Measurements from ENCODE around the gene TRPV4. TPM values are rescaled to one million over a fixed set of nuclear protein-coding genes. Genes with fewer than 3 reads are reported as not detected.
A peak's percentile ranks its signal among the peaks of the same experiment; 100 is the strongest.

Gene TRPV4
- total RNA-seq, 4 donors from 2014 or later, result 6.6 to 10.9 (median 8.1) TPM

DNA sequence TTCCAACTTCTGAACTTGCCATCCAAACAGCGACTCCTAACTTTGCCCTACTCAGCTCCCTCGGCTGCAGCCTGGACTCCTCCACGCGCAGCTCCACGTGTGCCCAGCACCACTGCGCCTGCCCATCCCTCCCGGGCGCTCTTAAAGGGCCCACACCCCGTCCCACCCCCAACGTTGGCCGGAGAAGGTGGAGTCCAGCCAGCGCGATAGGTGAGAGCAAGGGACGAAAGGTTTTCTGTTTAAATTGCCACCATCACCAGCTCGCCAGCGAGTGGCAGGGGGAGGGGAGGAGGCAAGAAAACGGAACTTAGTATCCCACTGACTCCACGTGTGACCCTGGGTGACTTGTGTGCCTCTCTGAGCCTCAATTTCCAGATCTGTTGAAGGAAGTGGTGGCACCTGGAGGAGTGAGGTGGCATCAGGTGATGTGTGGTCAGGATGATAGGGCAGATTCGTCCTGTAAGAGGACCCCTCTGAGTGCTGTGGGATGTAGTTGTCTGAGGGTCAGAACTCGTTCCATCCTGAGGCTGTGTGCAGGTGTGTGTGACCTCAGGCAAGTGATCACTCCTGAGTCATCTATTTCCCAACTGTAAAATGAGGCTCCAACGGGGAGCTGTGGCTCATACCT, 59.7 kb downstream of the TRPV4 start:
- H3K4me3 ChIP-seq (ENCODE audit: low read depth, poor library complexity, severe bottlenecking), result no peak overlapping the region
- intact Hi-C loops (cut with DNase I; ENCODE audit: low total_unique reads), result loop anchor here (2.0 kb wide), 1 partner anchor 175 kb away; no protein-coding TSS in a partner anchor
- TF ChIP-seq POLR2A (IDR thresholded peaks at IDR 0.05), result no peak
- TF ChIP-seq, protein P1, sequence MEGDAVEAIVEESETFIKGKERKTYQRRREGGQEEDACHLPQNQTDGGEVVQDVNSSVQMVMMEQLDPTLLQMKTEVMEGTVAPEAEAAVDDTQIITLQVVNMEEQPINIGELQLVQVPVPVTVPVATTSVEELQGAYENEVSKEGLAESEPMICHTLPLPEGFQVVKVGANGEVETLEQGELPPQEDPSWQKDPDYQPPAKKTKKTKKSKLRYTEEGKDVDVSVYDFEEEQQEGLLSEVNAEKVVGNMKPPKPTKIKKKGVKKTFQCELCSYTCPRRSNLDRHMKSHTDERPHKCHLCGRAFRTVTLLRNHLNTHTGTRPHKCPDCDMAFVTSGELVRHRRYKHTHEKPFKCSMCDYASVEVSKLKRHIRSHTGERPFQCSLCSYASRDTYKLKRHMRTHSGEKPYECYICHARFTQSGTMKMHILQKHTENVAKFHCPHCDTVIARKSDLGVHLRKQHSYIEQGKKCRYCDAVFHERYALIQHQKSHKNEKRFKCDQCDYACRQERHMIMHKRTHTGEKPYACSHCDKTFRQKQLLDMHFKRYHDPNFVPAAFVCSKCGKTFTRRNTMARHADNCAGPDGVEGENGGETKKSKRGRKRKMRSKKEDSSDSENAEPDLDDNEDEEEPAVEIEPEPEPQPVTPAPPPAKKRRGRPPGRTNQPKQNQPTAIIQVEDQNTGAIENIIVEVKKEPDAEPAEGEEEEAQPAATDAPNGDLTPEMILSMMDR (IDR thresholded peaks at IDR 0.05), result no peak
- DNase-seq (ENCODE audit: low spot score in 2 of 2), result peak in 1 of 2 donors; percentile 82
- WGBS, 2 donors, result 10 to 27% methylated on average over 21 of the region's 21 CpGs

DNA sequence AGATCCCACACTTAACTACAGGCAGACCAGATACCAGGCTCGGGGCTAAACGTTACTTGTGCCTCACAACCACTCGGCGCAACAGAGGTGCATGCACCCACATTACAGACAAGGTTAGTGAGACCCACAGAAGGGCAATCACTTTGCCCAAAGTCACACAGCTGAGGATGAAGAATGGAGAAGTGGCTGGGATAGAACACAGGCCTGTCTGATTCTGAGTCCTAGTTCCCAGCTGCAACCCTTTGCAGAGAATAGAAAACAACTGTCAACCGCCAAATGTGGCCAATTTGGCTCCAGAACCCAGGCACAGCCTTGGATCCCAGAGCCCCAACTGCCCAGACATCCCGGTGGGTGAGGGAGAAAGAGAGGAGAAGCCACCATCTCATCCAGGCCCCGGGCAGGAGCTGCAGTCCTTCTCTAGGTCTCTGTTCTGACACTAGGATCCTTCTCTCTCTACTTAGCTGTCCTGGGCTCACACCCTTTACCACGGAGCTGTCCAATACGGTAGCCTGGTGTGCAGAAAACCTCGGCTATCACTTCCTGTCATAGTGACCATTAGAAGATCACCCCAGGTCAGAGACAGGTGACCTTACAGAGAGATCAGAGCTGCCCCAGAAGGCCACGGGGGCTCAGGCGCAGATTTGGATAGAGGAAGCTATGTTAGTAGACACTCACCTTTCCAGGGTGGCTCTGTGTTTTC, 60.4 kb downstream of the TRPV4 start:
- no peak overlapping the region for H3K4me3 ChIP-seq (ENCODE audit: low read depth, poor library complexity, severe bottlenecking)
- intact Hi-C loops (cut with DNase I; ENCODE audit: low total_unique reads), result no loop called here
- TF ChIP-seq, protein P1 (IDR thresholded peaks at IDR 0.05), result no peak
- TF ChIP-seq POLR2A (IDR thresholded peaks at IDR 0.05), result no peak
- 54 to 62% methylated on average over 12 of the region's 12 CpGs for WGBS, 2 donors
- peak in 1 of 2 donors; percentile 72 for DNase-seq (ENCODE audit: low spot score in 2 of 2)

DNA sequence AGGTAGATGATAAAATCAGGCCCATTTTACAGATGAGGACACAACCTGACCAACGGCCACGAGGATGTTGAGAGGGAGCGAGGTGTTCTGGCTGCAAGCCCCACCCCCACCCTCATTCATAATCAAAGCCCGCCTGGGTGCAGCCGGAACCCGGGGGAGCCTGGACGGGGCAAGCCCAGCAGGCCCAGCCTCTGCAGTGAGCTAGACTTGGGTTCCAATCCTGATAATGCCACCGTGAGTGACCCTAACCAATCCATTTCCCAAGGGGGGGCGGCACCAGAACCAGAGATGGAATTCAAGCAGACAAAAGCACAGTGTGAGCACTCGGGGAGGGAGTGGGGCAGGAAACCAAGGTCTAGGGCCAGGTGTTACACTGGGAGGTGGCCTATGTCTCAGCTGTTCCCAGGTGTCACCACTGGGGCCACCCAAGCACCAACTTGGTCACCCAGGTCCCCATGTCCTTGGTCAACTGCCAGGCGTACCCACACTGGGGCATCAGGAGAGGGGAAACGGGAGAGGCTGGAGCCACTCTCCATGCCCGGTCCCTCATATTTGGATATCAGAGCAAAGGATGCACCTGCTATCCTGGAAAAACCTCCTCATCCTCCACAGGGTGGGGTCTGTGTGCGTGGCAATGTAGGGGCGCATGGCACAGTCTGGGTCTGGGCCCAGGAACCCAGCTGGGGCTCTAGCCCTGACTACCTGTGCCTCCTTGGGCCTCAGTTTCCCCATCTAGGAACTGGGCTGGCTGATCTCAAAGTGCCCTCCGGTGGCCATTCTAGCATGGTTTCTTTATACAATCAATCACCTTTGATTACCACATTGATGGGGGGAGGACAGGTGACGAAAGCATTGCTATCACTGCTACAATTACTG, 61.2 kb downstream of the TRPV4 start:
- intact Hi-C loops (cut with DNase I; ENCODE audit: low total_unique reads), result no loop called here
- 86 to 90% methylated on average over 17 of the region's 17 CpGs for WGBS, 2 donors
- no peak overlapping the region for H3K4me3 ChIP-seq (ENCODE audit: low read depth, poor library complexity, severe bottlenecking)
- DNase-seq (ENCODE audit: low spot score in 2 of 2), result peak in 1 of 2 donors; percentile 66
- TF ChIP-seq POLR2A (IDR thresholded peaks at IDR 0.05), result no peak
- TF ChIP-seq, protein P1 (IDR thresholded peaks at IDR 0.05), result no peak

DNA sequence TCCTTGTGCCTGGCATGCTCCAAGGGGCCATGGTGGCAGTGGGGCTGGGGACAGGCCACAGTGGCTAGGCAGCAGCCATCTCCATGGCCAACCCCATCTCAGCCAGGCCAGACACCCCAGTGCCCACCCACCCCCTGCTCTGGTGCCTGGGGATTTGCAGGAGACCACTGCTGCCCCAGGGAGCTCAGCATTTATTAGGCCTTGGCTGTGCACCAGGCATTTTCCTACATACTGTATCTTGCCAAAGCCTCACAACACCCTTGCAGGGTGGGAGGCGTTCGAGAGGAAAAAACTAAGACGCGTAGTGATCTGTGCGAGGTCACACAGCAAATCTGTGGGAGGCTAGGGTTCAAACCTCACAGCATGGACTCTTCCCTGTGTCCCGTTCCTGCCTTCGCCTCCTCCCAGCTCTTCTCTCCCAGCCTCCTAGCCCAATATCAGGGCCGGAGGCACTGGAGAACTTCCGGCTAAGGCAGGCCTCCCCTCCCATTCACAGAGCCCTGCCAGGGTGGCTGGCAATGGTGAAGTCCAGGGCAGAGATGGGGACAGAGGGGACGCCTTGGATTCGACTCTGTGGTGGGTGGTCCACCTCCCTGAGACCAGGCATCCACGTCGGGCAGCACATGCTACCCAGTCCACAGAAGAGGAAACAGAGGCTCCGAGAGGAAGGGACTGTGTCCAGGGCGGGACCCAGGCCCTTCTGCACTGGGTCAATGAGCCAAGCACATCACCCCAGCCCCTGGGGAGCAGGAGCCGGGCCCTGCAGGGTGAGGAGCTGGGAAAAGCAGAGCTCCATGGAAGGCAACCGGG, 62.1 kb downstream of the TRPV4 start:
- DNase-seq (ENCODE audit: low spot score in 2 of 2), result peak in 1 of 2 donors; percentile 68
- intact Hi-C loops (cut with DNase I; ENCODE audit: low total_unique reads), result no loop called here
- TF ChIP-seq, protein P1 (IDR thresholded peaks at IDR 0.05), result no peak
- no peak for TF ChIP-seq POLR2A (IDR thresholded peaks at IDR 0.05)
- WGBS, 2 donors, result 82 to 87% methylated on average over 17 of the region's 17 CpGs
- H3K4me3 ChIP-seq (ENCODE audit: low read depth, poor library complexity, severe bottlenecking), result no peak overlapping the region

Measured in lower leg skin (tissue), 4 donors.